HEK293 (cell line): ENCODE measurements around the gene HOXD12.

Experiments
- GLI2 ChIP-seq: fragments of 450-650 bp; formaldehyde crosslinking; IDR thresholded peaks from 2 replicates; pipeline ENCODE4; 2017; ENCODE audit warnings: missing biosample characterization, missing genetic modification characterization, low read depth, borderline replicate concordance
- KLF10 ChIP-seq: fragments of 450-650 bp; IDR thresholded peaks from 2 replicates; pipeline ENCODE4 v1.5.1; 2018; ENCODE audit warnings: missing biosample characterization, mild to moderate bottlenecking, missing genetic modification characterization
- TCF7L2 ChIP-seq: IDR thresholded peaks from 2 replicates; pipeline ENCODE4 v1.6.1; 2011; ENCODE audit warnings: low read depth, mild to moderate bottlenecking, inconsistent platforms, low read length, moderate library complexity, borderline replicate concordance
- ZBTB20 ChIP-seq: fragments of 450-650 bp; formaldehyde crosslinking; IDR thresholded peaks from 2 replicates; pipeline ENCODE4 v1.5.1; 2016; ENCODE audit warnings: missing biosample characterization, missing genetic modification characterization
- ZNF114 ChIP-seq: fragments of 450-650 bp; formaldehyde crosslinking; IDR thresholded peaks from 2 replicates; pipeline ENCODE4 v1.5.0; 2017; ENCODE audit warnings: missing biosample characterization, missing genetic modification characterization
- ZNF274 ChIP-seq, 2 experiments: fragments of 200-500 bp in 1 of 2; fragments of 450-650 bp in 1 of 2; sonication (Bioruptor generic) in 1 of 2; formaldehyde crosslinking in 1 of 2; IDR thresholded peaks; 2 replicates each; pipeline versions ENCODE4 v1.5.1 to v1.6.1; 2014 to 2016; ENCODE audit warnings: borderline replicate concordance in 1 of 2, inconsistent platforms in 1 of 2, low read length in 1 of 2, missing biosample characterization in 1 of 2, missing genetic modification characterization in 1 of 2
- ZNF530 ChIP-seq: fragments of 450-650 bp; formaldehyde crosslinking; IDR thresholded peaks from 2 replicates; pipeline ENCODE4 v1.5.1; 2016; ENCODE audit warnings: low read depth, missing biosample characterization, missing genetic modification characterization
- ZNF670 ChIP-seq: fragments of 450-650 bp; formaldehyde crosslinking; IDR thresholded peaks from 2 replicates; pipeline ENCODE4 v1.5.1; 2016; ENCODE audit warnings: missing biosample characterization, missing genetic modification characterization, low read depth
- ZNF792 ChIP-seq: fragments of 450-650 bp; formaldehyde crosslinking; IDR thresholded peaks from 2 replicates; pipeline ENCODE4 v1.5.1; 2016; ENCODE audit warnings: missing biosample characterization, missing genetic modification characterization
- TF ChIP-seq, protein P1 (sequence below): fragments of 450-650 bp; formaldehyde crosslinking; IDR thresholded peaks from 2 replicates; pipeline ENCODE4 v1.5.1; 2016; ENCODE audit warnings: missing biosample characterization, missing genetic modification characterization

DNA sequence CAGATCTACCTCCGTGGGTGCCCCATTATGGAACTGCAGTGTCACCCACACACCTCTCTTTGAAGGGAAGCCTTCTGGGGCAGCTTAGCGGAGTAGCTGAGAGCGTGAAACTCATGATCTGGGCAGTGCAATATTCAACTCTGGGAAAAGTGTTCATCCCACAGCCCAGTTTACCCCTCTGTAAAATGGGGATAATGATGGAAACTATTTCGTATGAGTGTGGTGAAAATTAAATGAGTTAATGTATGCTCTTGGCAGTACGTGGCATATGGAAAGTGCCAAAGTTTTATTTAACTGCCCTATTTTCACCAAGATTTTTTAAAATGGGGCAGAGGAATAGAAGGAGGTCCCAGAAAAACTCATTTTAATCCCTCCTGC is 27.3 kb upstream of the HOXD12 start:
- TF ChIP-seq ZNF792 (no peak), ZNF274 (IDR thresholded peaks at IDR 0.05; ENCODE audit: low read length) (no peak), ZNF274 (tag by site-specific recombination; IDR thresholded peaks at IDR 0.05; ENCODE audit: borderline replicate concordance) (no peak), ZNF670 (tag by site-specific recombination) (no peak), ZNF114 (tag by site-specific recombination) (no peak), GLI2 (tag by site-specific recombination) (no peak), KLF10 (tag by site-specific recombination) (no peak), ZNF530 (no peak), TCF7L2 (no peak), ZBTB20 (tag by site-specific recombination) (no peak)
- TF ChIP-seq, protein P1, sequence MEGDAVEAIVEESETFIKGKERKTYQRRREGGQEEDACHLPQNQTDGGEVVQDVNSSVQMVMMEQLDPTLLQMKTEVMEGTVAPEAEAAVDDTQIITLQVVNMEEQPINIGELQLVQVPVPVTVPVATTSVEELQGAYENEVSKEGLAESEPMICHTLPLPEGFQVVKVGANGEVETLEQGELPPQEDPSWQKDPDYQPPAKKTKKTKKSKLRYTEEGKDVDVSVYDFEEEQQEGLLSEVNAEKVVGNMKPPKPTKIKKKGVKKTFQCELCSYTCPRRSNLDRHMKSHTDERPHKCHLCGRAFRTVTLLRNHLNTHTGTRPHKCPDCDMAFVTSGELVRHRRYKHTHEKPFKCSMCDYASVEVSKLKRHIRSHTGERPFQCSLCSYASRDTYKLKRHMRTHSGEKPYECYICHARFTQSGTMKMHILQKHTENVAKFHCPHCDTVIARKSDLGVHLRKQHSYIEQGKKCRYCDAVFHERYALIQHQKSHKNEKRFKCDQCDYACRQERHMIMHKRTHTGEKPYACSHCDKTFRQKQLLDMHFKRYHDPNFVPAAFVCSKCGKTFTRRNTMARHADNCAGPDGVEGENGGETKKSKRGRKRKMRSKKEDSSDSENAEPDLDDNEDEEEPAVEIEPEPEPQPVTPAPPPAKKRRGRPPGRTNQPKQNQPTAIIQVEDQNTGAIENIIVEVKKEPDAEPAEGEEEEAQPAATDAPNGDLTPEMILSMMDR (tag by site-specific recombination) = no peak
